Endodermal cell (in vitro differentiated cells): Measurements from ENCODE around the gene DNM3. TPM values are rescaled to one million over a fixed set of nuclear protein-coding genes. Genes with fewer than 3 reads are reported as not detected.

Experiments
- DNase-seq: peaks from one replicate; pipeline ENCODE4 v3.0.0-alpha.2; 2017
- H3K27ac ChIP-seq: 2 replicates; pipeline ENCODE4 v1.5.1; 2013; ENCODE audit warnings: mild to moderate bottlenecking, low read depth, low read length, moderate library complexity
- H3K27me3 ChIP-seq: 2 replicates; pipeline ENCODE4 v1.6.1; 2013; ENCODE audit warnings: mild to moderate bottlenecking, low read length, moderate library complexity; ENCODE audit not compliant: insufficient read depth, control insufficient read depth, poor library complexity, severe bottlenecking
- H3K36me3 ChIP-seq: 2 replicates; pipeline ENCODE4 v1.7.0; 2013; ENCODE audit warnings: mild to moderate bottlenecking, low read length, moderate library complexity; ENCODE audit not compliant: control insufficient read depth, insufficient read depth
- H3K4me1 ChIP-seq: one replicate; pipeline ENCODE4 v1.7.0; 2013; ENCODE audit warnings: low read length; ENCODE audit not compliant: control insufficient read depth, insufficient read depth
- H3K4me3 ChIP-seq: 2 replicates; pipeline ENCODE4 v1.5.1; 2013; ENCODE audit warnings: mild to moderate bottlenecking, low read length, moderate library complexity
- H3K9ac ChIP-seq: 2 replicates; pipeline ENCODE4 v1.6.1; 2013; ENCODE audit warnings: mild to moderate bottlenecking, low read length, moderate library complexity; ENCODE audit not compliant: poor library complexity, severe bottlenecking; ENCODE audit errors: extremely low read depth
- H3K9me3 ChIP-seq: 2 replicates; pipeline ENCODE4 v1.6.1; 2013; ENCODE audit warnings: mild to moderate bottlenecking, low read length, moderate library complexity; ENCODE audit not compliant: control insufficient read depth
- H3K27ac Mint-ChIP-seq: 2 replicates; pipeline ENCODE4 v1.8.0; 2020; ENCODE audit warnings: mixed read lengths
- H3K27me3 Mint-ChIP-seq: 2 replicates; pipeline ENCODE4 v1.8.0; 2021; ENCODE audit warnings: mild to moderate bottlenecking, mixed read lengths; ENCODE audit not compliant: insufficient read depth
- H3K36me3 Mint-ChIP-seq: 2 replicates; pipeline ENCODE4 v1.8.0; 2020; ENCODE audit warnings: low read depth, mixed read lengths
- H3K4me1 Mint-ChIP-seq: 2 replicates; pipeline ENCODE4 v1.8.0; 2020; ENCODE audit warnings: mixed read lengths
- H3K4me3 Mint-ChIP-seq: 2 replicates; pipeline ENCODE4 v1.8.0; 2020; ENCODE audit warnings: mild to moderate bottlenecking, moderate library complexity, mixed read lengths
- H3K9me3 Mint-ChIP-seq: 2 replicates; pipeline ENCODE4 v1.8.0; 2020; ENCODE audit warnings: mild to moderate bottlenecking, mixed read lengths
- CTCF ChIP-seq: fragments of 200-600 bp; sonication (generic); conservative IDR thresholded peaks from 2 replicates; pipeline ENCODE4 v1.5.0; 2021; ENCODE audit warnings: antibody characterized with exemption, mild to moderate bottlenecking
- WGBS, 2 experiments: methylation state at CpG; one replicate each; pipeline versions ENCODE4 v1.1.5 to v1.1.7; 2013; ENCODE audit warnings: missing lambda C conversion rate in 2 of 2, mixed read lengths in 1 of 2; ENCODE audit not compliant: insufficient coverage in 1 of 2, insufficient read length in 1 of 2; 5-methylcytosine and 5-hydroxymethylcytosine counted together
- total RNA-seq, 2 donors: library from RNA; stranded (reverse); fragmentation: NEBNext Ultra II Directional in 1 of 2; extraction: Animal tissue kit (Norgen Biotek cat#: 25700) in 1 of 2; gene quantifications; 2 replicates in 1 of 2; 3 replicates in 1 of 2; pipeline ENCODE4 v1.2.1, GENCODE V29; 2021

The DNM3 gene
- total RNA-seq, 2 donors from 2014 or later = 0.53 to 1.8 TPM

GRCh38 chr1:172344444-172344843, 503.1 kb downstream of the DNM3 start:
- no peak overlapping the region for H3K4me3 ChIP-seq
- no peak for DNase-seq
- no peak overlapping the region for H3K9ac ChIP-seq
- H3K36me3 ChIP-seq = no peaks in the 10 kb centered on the region
- 90 to 92% methylated on average over 2 to 7 of the region's 7 CpGs for WGBS, 2 experiments
- Mint-ChIP-seq H3K27me3 (no peaks in the 10 kb centered on the region), H3K9me3 (peaks cover 23% of the 10 kb centered on the region), H3K36me3 (no peaks in the 10 kb centered on the region), H3K27ac (no peak overlapping the region), H3K4me3 (no peak overlapping the region), H3K4me1 (peaks cover 19% of the 10 kb centered on the region)
- H3K27me3 ChIP-seq = no peaks in the 10 kb centered on the region
- peaks cover 14% of the 10 kb centered on the region for H3K9me3 ChIP-seq
- H3K27ac ChIP-seq = no peak overlapping the region
- H3K4me1 ChIP-seq = peaks cover 2% of the 10 kb centered on the region
- TF ChIP-seq CTCF = no peak

GRCh38 chr1:172345077-172345476, 503.8 kb downstream of the DNM3 start:
- no peak overlapping the region for H3K27ac Mint-ChIP-seq
- Histone ChIP-seq H3K4me1 (peaks cover 2% of the 10 kb centered on the region), H3K36me3 (no peaks in the 10 kb centered on the region), H3K4me3 (no peak overlapping the region), H3K27ac (no peak overlapping the region), H3K9me3 (peaks cover 14% of the 10 kb centered on the region), H3K27me3 (no peaks in the 10 kb centered on the region), H3K9ac (no peak overlapping the region)
- H3K36me3 Mint-ChIP-seq = no peaks in the 10 kb centered on the region
- H3K4me3 Mint-ChIP-seq = no peak overlapping the region
- no peaks in the 10 kb centered on the region for H3K27me3 Mint-ChIP-seq
- WGBS, 2 experiments = 100% methylated on average over 1 of the region's 1 CpG; no CpG with 5 or more reads in 1 of the 2 experiments
- H3K9me3 Mint-ChIP-seq = peaks cover 23% of the 10 kb centered on the region
- DNase-seq = no peak
- TF ChIP-seq CTCF = no peak
- H3K4me1 Mint-ChIP-seq = peaks cover 19% of the 10 kb centered on the region

GRCh38 chr1:172347416-172347815, 506.1 kb downstream of the DNM3 start:
- no peak overlapping the region for H3K27ac Mint-ChIP-seq
- no peak overlapping the region for H3K9ac ChIP-seq
- no peaks in the 10 kb centered on the region for H3K36me3 Mint-ChIP-seq
- H3K4me3 ChIP-seq = no peak overlapping the region
- H3K36me3 ChIP-seq = no peaks in the 10 kb centered on the region
- H3K4me1 Mint-ChIP-seq = peaks cover 17% of the 10 kb centered on the region
- peaks cover 14% of the 10 kb centered on the region for H3K9me3 ChIP-seq
- peaks cover 2% of the 10 kb centered on the region for H3K4me1 ChIP-seq
- 93 to 100% methylated on average over 1 to 3 of the region's 3 CpGs for WGBS, 2 experiments
- H3K27ac ChIP-seq = no peak overlapping the region
- no peak for DNase-seq
- H3K27me3 Mint-ChIP-seq = no peaks in the 10 kb centered on the region
- no peak overlapping the region for H3K4me3 Mint-ChIP-seq
- TF ChIP-seq CTCF = no peak
- H3K9me3 Mint-ChIP-seq = peaks cover 23% of the 10 kb centered on the region
- no peaks in the 10 kb centered on the region for H3K27me3 ChIP-seq
